ENCODE data around the gene GNG11. TPM values are rescaled to one million over a fixed set of nuclear protein-coding genes. Genes with fewer than 3 reads are reported as not detected.

The GNG11 gene
- total RNA-seq, 1 donor from 2014 or later: 6.4 TPM

DNA sequence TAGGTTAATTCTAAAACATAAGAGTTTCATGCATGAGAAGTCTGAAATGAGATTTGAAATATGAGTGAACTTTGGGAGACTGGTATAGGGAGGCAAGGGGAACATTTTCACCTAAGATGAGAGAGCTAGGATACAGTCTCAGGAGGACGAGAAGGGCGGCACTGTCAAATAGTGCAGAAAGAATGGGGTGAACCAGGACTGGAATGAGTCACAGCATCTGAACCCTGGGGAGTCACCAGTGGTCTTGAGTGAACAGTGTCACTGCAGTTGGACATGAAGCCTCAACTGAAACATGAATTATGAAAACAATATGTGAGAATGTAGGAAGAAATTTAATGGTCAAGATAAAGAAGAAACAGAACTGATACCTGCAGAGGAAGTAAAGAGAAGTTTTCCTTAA lies 33.8 kb downstream of the GNG11 start:
- no peaks in the 10 kb centered on the region for H3K9me3 Mint-ChIP-seq
- H3K4me1 Mint-ChIP-seq: no peaks in the 10 kb centered on the region
- no peaks in the 10 kb centered on the region for H3K27me3 Mint-ChIP-seq (ENCODE audit: low read depth)
- DNase-seq (ENCODE audit: low spot score in 2 of 2, unreplicated experiment in 2 of 2): no peak
- TF ChIP-seq, protein P1, sequence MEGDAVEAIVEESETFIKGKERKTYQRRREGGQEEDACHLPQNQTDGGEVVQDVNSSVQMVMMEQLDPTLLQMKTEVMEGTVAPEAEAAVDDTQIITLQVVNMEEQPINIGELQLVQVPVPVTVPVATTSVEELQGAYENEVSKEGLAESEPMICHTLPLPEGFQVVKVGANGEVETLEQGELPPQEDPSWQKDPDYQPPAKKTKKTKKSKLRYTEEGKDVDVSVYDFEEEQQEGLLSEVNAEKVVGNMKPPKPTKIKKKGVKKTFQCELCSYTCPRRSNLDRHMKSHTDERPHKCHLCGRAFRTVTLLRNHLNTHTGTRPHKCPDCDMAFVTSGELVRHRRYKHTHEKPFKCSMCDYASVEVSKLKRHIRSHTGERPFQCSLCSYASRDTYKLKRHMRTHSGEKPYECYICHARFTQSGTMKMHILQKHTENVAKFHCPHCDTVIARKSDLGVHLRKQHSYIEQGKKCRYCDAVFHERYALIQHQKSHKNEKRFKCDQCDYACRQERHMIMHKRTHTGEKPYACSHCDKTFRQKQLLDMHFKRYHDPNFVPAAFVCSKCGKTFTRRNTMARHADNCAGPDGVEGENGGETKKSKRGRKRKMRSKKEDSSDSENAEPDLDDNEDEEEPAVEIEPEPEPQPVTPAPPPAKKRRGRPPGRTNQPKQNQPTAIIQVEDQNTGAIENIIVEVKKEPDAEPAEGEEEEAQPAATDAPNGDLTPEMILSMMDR (IDR thresholded peaks at IDR 0.05; ENCODE audit: unreplicated experiment): no peak
- no peak overlapping the region for H3K4me3 Mint-ChIP-seq
- no peak overlapping the region for H3K27ac Mint-ChIP-seq
- H3K36me3 Mint-ChIP-seq: no peaks in the 10 kb centered on the region

DNA sequence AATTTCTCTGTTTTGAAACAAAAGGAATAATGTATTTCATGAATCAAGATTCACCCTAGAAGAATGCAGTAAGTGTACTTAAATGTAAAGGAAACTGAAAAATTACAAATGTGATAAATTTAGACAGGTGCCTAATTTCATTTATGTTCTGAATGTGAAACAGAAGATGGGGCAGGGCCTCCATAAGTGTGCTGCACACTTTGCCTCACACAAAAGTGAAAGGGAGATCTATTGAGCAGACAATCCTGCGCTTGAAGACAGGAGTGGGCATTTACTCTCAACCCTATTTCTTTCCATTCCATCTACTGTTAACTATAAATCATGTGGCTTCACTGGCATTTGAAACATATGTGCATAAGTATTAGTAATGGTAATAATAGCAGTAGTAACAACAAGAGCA lies 36.2 kb downstream of the GNG11 start:
- no peaks in the 10 kb centered on the region for H3K27me3 Mint-ChIP-seq (ENCODE audit: low read depth)
- no peak overlapping the region for H3K27ac Mint-ChIP-seq
- DNase-seq (ENCODE audit: low spot score in 2 of 2, unreplicated experiment in 2 of 2): no peak
- TF ChIP-seq, protein P1 (IDR thresholded peaks at IDR 0.05; ENCODE audit: unreplicated experiment): no peak
- no peaks in the 10 kb centered on the region for H3K9me3 Mint-ChIP-seq
- no peaks in the 10 kb centered on the region for H3K36me3 Mint-ChIP-seq
- H3K4me1 Mint-ChIP-seq: no peaks in the 10 kb centered on the region
- no peak overlapping the region for H3K4me3 Mint-ChIP-seq

DNA sequence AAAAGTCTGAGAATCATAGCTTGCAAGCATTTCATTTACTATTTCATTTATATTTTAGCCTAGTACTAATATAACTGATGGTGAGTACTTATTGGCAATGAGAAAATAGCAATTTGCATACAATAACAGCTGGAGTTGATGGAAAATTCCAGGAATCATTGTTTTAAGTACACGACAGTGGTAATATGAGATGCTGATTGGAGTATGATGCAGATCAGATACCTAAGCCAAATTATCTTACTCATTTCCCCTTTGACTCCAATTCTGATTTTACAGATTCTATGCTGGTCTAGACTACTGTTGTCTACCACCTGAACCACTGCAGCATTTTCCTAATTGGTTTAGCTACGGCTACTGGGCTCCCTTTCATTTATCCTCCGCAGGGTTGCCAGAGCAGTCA lies 36.7 kb downstream of the GNG11 start:
- Mint-ChIP-seq H3K36me3 (no peaks in the 10 kb centered on the region), H3K4me3 (no peak overlapping the region), H3K4me1 (no peaks in the 10 kb centered on the region), H3K27me3 (ENCODE audit: low read depth) (no peaks in the 10 kb centered on the region), H3K27ac (no peak overlapping the region), H3K9me3 (no peaks in the 10 kb centered on the region)
- TF ChIP-seq, protein P1 (IDR thresholded peaks at IDR 0.05; ENCODE audit: unreplicated experiment): no peak
- no peak for DNase-seq (ENCODE audit: low spot score in 2 of 2, unreplicated experiment in 2 of 2)

DNA sequence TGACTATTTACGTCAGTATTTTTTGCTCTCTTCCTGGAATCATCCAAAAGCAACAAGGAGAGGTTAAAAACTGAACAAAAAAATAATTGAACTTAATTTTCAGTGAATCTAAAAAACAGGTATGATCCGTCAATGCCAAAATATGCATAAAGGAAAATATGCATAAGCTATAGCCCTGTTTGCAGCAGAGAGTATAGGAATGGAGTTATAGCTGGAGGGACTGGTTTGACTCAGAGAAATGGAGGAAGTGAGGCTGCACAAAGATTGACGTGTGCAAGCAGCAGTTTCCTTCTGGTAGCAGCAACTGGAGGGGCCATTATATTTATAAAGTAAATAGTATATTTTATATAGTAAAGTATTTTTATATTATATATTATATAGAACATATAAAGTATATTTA lies 37.1 kb downstream of the GNG11 start:
- DNase-seq (ENCODE audit: low spot score in 2 of 2, unreplicated experiment in 2 of 2): no peak
- Mint-ChIP-seq H3K36me3 (no peaks in the 10 kb centered on the region), H3K9me3 (no peaks in the 10 kb centered on the region), H3K4me3 (no peak overlapping the region), H3K27me3 (ENCODE audit: low read depth) (no peaks in the 10 kb centered on the region), H3K27ac (no peak overlapping the region), H3K4me1 (no peaks in the 10 kb centered on the region)
- TF ChIP-seq, protein P1 (IDR thresholded peaks at IDR 0.05; ENCODE audit: unreplicated experiment): no peak

DNA sequence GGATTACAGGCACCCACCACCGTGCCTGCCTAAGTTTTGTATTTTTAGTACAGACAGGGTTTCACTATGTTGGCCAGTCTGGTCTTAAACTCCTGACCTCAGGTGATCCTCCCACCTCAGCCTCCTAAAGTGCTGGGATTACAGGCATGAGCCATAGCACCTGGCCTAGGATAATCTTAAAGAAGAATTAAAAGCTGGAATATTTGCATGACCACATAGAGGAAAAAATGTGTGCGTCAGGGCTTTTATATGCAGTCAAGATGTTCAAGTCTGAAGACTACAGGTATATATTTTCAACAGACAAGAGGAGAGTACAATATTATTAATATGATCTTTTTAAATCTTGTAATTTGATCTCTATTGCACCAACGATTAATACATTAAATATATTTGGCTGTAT lies 39.5 kb downstream of the GNG11 start:
- no peak overlapping the region for H3K4me3 Mint-ChIP-seq
- H3K27ac Mint-ChIP-seq: no peak overlapping the region
- no peaks in the 10 kb centered on the region for H3K27me3 Mint-ChIP-seq (ENCODE audit: low read depth)
- peaks cover 4% of the 10 kb centered on the region for H3K9me3 Mint-ChIP-seq
- TF ChIP-seq, protein P1 (IDR thresholded peaks at IDR 0.05; ENCODE audit: unreplicated experiment): no peak
- H3K36me3 Mint-ChIP-seq: no peaks in the 10 kb centered on the region
- peaks cover 2% of the 10 kb centered on the region for H3K4me1 Mint-ChIP-seq
- no peak for DNase-seq (ENCODE audit: low spot score in 2 of 2, unreplicated experiment in 2 of 2)

DNA sequence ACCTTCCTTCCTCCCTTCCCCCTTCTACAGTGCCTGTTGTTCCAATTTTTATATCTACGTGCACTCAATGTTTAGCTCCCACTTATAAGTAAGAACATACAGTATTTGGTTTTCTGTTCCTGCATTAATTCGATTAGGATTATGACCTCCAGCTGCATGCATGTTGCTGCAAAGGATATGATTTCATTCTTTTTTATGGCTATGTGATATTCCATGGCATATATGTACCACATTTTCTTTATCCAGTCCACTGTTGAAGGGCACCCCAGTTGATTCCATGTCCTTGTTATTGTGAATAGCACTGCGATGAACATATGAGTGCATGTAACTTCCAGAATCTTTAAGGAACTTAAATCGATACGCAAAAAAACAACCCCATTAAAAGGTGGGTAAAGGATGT lies 42.7 kb downstream of the GNG11 start:
- Mint-ChIP-seq H3K4me1 (peaks cover 7% of the 10 kb centered on the region), H3K36me3 (no peaks in the 10 kb centered on the region), H3K4me3 (no peak overlapping the region), H3K27ac (no peak overlapping the region), H3K27me3 (ENCODE audit: low read depth) (no peaks in the 10 kb centered on the region), H3K9me3 (peaks cover 4% of the 10 kb centered on the region)
- no peak for DNase-seq (ENCODE audit: low spot score in 2 of 2, unreplicated experiment in 2 of 2)
- TF ChIP-seq, protein P1 (IDR thresholded peaks at IDR 0.05; ENCODE audit: unreplicated experiment): no peak

Measured in mesothelial cell of epicardium (in vitro differentiated cells).